Muscle of arm (tissue), 12 donors: ENCODE data around the gene NMUR1. TPM values are rescaled to one million over a fixed set of nuclear protein-coding genes. Genes with fewer than 3 reads are reported as not detected.
A peak's percentile ranks its signal among the peaks of the same experiment; 100 is the strongest.

Experiments
- DNase-seq: peaks from one replicate; pipeline ENCODE4 v3.0.0-alpha.2; 2013
- polyA plus RNA-seq, 12 donors: library from polyadenylated mRNA; unstranded; fragments of 120-200 nt; gene quantifications; one replicate each; pipeline ENCODE4 v1.2.1, GENCODE V29; 2013; ENCODE audit not compliant: insufficient read length in 12 of 12

The NMUR1 gene
- polyA plus RNA-seq, 12 donors = 0.11 to 0.32 (median 0.24) TPM; not detected in 2

DNA sequence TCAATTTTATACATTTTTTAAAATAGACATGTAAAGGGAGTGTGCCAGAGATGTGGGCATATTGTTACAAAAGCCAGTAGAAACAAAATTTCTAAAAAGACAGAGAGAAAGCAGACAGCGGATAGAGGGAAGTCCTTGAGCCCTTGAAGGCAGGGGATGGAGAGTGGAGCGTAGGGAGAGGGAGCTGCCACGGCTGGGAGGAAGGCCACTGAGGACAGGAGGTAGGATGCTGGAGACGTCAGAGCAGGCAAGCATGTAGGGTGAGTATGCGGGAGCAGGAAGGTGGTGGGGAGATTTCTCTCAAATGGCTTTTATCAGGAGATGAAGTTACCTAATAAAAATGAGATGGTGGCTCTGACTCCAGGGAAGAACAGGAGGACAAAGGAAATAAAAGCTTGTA, 41.9 kb downstream of the NMUR1 start:
- no peak for DNase-seq

DNA sequence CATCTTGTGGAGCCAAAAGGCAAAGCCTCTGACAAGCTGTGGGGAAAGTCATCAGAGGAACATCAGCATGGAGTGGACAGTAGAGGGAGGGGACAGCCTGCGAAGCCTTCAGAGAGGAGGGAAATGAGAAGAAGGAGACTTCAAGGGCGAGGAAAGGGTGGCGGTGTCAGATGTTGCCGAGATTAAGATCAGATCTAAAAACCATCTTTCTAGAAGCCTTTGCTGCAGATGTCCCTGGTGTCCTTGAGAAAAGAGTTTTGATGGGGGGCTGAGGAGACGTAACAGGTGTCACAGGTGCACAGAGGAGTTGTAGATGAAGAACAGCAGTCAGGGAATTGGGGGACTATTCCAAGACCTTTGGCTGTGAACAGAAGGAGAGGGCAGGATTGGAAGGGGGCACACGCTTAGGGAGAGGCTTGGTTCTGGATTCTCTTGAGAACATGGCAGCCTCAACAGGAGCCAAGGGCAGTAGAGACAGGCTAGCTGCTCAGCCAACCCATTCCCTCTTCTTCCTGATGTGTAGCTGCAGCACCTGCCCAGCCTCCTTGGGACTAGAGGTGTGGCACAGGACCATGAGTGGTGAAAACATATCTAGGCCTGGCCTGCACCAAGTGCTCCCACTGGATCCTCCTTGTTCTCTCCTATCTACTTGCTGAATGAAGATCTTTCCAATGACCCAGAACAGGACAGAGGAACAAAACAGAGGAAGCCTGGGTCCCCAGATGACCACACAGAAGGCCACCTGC, 43.2 kb downstream of the NMUR1 start:
- no peak for DNase-seq

DNA sequence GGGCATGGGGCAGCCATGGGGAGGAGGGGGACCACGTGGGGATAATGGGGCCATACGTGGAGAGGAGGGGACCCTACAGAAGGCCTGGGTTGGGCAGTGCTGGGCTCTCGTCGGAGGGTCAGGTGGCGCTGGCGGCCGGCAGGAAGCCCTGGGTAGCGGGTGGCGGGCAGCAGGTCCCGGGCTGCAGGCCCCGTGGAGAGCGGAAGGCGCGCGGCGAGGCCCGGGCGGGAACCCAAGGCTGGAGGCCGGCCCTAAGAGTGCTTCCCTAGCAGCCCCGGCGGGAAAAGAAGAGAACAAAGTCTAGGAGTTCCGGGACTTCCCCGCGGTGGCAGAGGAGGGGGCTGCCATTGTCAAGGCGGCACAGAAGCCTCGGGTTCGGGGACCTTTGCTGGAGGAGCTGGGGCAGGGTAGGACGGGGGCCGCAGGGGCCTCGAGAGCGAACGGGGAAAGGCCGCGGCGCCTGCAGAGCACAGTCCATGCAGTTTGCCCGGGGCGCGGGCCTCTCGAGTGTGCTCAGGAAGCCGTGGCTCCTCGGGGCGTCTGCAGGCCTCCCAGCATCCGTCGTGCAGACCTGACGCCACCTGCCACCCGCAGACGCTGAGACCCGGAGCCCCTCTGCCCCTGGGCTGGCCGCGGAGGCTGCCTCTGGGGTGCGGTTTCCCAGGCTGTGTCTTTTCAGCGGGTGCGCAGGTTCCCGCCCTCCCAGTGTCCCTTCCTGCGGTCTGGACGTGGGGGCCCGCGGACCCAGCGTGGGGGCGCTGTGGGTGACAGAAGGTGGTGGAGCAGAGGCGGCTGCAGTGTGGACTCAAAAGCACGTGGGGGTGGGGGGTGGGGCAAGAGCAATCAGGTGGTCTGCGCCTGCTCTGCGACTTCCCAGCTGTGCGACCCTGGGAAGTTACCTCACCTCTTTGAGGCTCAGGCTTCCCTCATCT, 46.6 kb downstream of the NMUR1 start:
- DNase-seq = peak; percentile 23

DNA sequence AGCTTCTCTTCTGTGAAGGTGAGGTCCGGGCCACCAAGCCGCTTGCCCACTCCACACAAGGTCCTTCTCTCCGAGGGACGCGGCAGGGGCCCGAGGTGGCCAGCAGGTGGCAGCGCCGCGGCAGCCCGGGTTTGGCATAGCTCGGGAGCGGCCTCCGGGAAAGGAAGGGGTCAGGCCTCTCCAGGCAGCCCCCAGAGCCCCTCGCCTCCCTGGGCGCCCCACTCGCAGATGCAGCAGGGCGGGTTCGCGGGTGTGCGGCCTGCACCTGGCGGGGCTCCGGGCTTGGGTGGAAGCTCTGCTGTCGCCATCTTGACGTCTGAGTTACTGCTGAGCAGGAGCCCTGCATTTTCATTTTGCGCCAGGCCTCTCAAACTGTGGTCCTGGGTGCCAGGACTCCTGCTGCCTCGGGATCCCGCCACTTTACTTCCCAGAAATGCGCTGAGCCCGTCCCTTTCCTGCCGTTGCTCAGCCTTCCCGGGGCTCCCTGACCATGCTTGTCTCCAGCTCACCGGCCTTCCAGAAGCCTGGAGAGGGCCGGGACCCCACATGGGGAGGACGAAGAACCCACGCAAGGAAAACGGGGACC, 47.3 kb downstream of the NMUR1 start:
- DNase-seq = peak; percentile 58

DNA sequence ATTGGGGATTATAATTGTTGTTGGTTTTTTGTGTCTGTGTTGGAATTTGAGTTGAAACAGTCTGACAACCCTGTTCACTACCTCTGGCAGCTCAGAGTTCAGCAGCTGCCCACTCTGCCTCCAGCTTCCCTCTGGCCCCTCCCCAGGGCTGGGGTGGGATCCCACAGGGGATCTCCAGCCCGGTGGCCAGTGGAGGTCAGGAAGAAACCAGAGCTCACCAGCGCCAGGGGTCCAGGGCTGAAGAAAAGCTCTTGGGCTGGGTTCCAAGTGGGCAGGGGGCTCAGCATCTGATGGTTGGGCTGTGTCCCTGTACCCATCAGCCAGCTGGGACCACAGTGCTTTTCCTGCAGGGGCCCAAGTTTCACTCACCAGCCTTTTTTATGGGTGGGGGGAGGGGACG, 49.5 kb downstream of the NMUR1 start:
- no peak for DNase-seq

DNA sequence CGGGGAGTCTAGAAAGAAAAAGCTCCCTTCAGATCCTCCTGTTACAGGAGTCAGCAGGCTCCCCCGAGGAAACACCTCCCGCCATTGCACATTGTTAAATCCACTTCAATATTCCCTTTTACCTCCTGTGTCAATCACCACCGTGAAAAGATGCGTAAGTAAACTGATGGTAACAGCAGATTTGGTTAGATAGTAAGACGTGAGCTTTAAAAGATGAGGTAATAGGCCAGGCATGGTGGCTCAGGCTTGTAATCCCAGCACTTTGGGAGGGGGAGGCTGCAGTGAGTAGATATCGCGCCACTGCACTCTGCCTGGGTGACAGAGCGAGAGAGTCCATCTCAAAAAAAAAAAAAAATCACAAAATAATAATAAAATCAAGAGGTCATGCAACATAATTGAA, 50.8 kb downstream of the NMUR1 start:
- no peak for DNase-seq

DNA sequence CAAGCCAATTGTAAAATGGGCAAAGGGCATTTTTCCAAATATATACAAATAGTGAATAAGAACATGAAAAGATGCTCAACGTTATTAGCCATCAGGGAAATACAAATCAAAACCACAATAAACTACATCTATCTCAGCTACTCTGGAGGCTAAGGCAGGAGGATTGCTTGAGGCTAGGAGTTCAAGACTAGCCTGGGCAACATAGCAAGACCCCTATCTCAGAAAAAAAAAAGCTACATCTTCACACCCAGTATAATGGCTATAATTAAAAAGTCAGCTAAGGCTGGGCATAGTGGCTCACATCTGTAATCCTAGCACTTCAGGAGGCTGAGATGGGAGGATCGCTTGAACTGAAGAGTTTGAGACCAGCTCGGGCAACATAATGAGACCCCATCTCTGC, 53.3 kb downstream of the NMUR1 start:
- DNase-seq = no peak

DNA sequence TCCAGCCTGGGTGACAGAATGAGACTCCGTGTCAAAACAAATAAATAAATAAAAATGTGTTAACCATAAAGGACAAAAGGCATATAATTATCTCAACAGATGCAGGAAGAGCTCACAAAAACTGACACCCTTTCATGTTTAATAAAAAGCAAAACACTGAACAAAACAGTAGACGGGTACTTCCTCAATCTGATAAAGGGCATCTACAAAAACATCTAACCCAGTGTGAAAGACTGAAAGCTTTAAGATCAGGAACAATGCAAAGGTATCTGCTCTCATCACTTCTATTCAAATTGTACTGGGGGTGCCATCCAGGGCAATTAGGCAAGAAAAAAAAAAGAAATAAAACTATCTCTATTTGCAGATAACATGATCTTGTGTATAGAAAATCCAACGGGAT, 54.3 kb downstream of the NMUR1 start:
- DNase-seq = no peak

Other genes starting within 250 kb of the NMUR1 start
- gene B3GNT7, start 134.7 kb downstream of the NMUR1 start, polyA plus RNA-seq = 10 to 100 TPM in 1 of 12 donors, 1 to 10 TPM in 1, under 1 TPM in 9, not detected in 1; 0.26 to 16.6 (median 0.51) TPM
- 1,000 to 10,000 TPM in 1 of 12 donors, 100 to 1,000 TPM in 11; 292 to 1,067 (median 719) TPM for gene NCL, start 66.0 kb downstream of the NMUR1 start, polyA plus RNA-seq
- gene TEX44, start 62.4 kb upstream of the NMUR1 start, polyA plus RNA-seq = not detected
- 1,000 to 10,000 TPM in 3 of 12 donors, 100 to 1,000 TPM in 9; 465 to 1,696 (median 648) TPM for gene PTMA, start 178.1 kb upstream of the NMUR1 start, polyA plus RNA-seq